Tibial nerve (tissue), 4 donors: ENCODE results near the gene SUSD4.

Experiments used
- EP300 ChIP-seq, 2 donors: sonication (generic); formaldehyde crosslinking; IDR thresholded peaks; one replicate each; pipeline ENCODE4 v1.6.1; 2017; ENCODE audit warnings: antibody characterized with exemption in 2 of 2, mild to moderate bottlenecking in 1 of 2
- POLR2A ChIP-seq, 2 donors: fragments of 450-650 bp; IDR thresholded peaks; one replicate each; pipeline ENCODE4 v1.6.1; 2017; ENCODE audit warnings: antibody characterized with exemption in 2 of 2, mild to moderate bottlenecking in 2 of 2, moderate library complexity in 2 of 2
- TF ChIP-seq, protein P1 (sequence below), 5 experiments: fragments of 200-600 bp in 3 of 5; fragments of 450-650 bp in 2 of 5; sonication (generic) in 3 of 5; IDR thresholded peaks; one replicate each; pipeline ENCODE4 v1.5.1; 2016 to 2019; ENCODE audit warnings: antibody characterized with exemption in 5 of 5, mild to moderate bottlenecking in 3 of 5, moderate library complexity in 2 of 5

DNA sequence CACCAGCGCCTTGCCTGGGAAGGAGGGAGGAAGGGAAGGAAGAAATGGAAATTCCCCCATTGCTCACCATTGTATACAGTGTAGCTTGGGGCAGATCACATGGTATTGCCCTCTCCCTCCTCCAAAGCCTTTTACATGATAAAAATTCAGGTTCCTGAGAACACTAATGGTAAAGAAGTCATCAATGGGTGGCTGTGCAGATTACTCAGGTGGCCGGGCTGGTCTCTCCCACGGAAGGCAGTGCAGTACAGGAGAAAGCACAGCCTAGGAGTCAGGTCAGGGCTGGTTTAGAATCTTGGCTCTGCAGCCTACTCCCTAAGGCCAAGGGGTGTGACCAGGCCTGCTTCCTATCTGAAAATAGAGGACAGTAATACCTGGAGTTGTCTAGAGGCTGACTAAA is 107.9 kb downstream of the SUSD4 start:
- TF ChIP-seq, protein P1, sequence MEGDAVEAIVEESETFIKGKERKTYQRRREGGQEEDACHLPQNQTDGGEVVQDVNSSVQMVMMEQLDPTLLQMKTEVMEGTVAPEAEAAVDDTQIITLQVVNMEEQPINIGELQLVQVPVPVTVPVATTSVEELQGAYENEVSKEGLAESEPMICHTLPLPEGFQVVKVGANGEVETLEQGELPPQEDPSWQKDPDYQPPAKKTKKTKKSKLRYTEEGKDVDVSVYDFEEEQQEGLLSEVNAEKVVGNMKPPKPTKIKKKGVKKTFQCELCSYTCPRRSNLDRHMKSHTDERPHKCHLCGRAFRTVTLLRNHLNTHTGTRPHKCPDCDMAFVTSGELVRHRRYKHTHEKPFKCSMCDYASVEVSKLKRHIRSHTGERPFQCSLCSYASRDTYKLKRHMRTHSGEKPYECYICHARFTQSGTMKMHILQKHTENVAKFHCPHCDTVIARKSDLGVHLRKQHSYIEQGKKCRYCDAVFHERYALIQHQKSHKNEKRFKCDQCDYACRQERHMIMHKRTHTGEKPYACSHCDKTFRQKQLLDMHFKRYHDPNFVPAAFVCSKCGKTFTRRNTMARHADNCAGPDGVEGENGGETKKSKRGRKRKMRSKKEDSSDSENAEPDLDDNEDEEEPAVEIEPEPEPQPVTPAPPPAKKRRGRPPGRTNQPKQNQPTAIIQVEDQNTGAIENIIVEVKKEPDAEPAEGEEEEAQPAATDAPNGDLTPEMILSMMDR (IDR thresholded peaks at IDR 0.05) = no peak
- TF ChIP-seq EP300 (IDR thresholded peaks at IDR 0.05) = no peak
- no peak for TF ChIP-seq POLR2A (IDR thresholded peaks at IDR 0.05)
